Muscle of arm (tissue), 12 donors: ENCODE results near the gene RBM28. TPM values are rescaled to one million over a fixed set of nuclear protein-coding genes. Genes with fewer than 3 reads are reported as not detected.
"Not testable (repeated sequence)": the region's sequence is repeated elsewhere in the genome, so short reads cannot be mapped to it uniquely, and the experiment has no call there.

Experiments used
- DNase-seq: peaks from one replicate; pipeline ENCODE4 v3.0.0-alpha.2; 2013
- polyA plus RNA-seq, 12 donors: library from polyadenylated mRNA; unstranded; fragments of 120-200 nt; gene quantifications; one replicate each; pipeline ENCODE4 v1.2.1, GENCODE V29; 2013; ENCODE audit not compliant: insufficient read length in 12 of 12

Gene RBM28
- polyA plus RNA-seq, 12 donors: 30.5 to 58.7 (median 40.3) TPM; not detected in 1

GRCh38 chr7:128299109-128299607, 44.5 kb downstream of the RBM28 start:
- DNase-seq: peak; percentile 18

DNA sequence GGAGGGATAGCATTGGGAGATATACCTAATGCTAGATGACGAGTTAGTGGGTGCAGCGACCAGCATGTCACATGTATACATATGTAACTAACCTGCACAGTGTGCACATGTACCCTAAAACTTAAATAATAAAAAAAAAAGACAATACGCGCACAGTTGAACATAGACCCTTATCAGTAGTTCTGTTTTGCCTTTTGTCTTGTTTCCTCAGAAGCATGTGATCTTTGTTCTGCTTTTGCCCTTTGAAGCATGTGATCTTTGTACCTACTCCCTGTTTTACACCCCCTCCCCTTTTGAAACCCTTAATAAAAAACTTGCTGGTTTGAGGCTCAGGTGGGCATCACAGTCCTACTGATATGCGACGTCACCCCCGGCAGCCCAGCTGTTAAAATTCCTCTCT, 45.7 kb downstream of the RBM28 start:
- DNase-seq: not testable (repeated sequence)

- no peak for DNase-seq
Observed at GRCh38 chr7:128287556-128287955, 56.2 kb downstream of the RBM28 start.

DNA sequence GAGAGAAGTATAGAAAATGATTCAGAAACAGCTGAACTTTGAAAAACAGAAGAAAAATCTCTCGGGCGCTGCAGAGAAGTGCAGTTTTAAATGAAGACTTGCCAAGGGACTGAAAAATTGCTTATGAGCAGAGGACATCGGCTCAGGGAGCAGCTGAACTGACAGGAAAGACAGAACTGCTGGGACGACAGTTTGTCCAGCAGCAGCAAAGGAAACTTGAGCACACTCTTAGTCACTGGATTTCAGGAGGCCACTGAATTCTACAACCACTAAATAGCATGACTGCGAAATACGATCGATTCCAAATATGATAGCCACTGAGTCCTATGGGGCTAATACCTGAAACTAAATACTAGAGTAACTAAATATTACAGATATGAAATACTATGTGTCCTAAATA, 59.6 kb downstream of the RBM28 start:
- DNase-seq: no peak

GRCh38 chr7:128281605-128282380, 61.9 kb downstream of the RBM28 start:
- no peak for DNase-seq

GRCh38 chr7:128280451-128280850, 63.3 kb downstream of the RBM28 start:
- not testable (repeated sequence) for DNase-seq

DNA sequence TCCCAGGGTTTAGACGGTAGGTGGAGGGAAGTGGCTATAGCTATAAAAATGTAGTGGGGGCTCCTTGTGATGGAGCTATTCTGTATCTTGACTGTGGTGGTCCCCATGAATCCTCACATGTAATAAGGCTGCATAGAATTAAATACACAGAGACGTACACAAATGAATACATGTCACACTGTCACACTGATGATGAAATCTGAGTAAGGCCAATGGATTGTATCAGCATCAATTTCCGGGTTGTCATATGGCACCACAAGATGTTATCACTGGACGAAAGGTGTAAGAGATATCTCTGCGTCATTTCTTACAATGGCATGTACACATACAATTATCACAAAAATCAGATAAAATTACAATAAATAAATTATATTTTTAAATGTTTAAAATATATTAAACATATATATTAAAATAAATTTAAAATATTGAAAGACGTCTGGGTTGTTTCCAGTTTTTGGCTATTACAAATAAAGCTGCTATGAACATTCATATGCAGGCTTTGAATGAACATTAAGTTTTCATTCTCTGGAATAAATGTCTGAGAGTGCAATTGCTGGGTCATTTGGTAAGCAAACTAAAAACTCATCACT, 64.5 kb downstream of the RBM28 start:
- DNase-seq: no peak

DNA sequence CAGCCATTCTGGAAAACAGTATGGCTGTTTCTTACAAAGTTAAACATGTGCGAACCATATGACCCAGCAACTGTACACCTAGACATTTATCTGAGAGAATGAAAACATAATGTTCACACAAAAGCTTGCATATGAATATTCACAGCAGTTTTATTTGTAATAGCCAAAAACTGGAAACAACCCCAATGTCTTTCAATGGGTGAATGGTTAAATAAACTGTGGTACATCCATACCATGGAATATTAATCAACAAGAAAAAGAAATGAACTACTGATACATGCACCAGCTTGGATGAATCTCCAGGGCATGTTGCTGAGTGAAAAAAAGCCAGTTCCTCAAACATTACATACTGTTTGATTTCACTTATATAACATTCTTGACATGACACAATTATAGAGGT, 65.3 kb downstream of the RBM28 start:
- no peak for DNase-seq

DNA sequence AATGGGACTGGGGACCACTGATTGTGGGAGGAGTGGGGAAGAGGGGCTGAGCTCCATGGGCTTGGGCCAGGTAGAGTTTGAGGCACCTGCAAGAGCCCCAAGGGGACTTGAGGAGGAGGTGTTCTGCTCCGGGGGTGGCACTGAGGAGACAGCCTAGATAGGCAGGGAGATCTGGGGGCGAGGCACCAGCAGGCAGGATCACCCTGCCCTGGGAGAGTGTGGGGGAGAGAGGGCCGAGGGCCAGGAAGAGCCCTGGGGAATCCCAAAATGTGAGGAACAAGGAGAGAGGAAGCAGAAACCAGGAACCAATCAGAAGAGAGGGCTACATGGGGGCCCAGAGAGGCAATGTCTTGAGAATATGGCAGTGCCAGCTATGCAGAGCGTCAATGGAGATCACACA, 68.0 kb downstream of the RBM28 start:
- DNase-seq: no peak

DNA sequence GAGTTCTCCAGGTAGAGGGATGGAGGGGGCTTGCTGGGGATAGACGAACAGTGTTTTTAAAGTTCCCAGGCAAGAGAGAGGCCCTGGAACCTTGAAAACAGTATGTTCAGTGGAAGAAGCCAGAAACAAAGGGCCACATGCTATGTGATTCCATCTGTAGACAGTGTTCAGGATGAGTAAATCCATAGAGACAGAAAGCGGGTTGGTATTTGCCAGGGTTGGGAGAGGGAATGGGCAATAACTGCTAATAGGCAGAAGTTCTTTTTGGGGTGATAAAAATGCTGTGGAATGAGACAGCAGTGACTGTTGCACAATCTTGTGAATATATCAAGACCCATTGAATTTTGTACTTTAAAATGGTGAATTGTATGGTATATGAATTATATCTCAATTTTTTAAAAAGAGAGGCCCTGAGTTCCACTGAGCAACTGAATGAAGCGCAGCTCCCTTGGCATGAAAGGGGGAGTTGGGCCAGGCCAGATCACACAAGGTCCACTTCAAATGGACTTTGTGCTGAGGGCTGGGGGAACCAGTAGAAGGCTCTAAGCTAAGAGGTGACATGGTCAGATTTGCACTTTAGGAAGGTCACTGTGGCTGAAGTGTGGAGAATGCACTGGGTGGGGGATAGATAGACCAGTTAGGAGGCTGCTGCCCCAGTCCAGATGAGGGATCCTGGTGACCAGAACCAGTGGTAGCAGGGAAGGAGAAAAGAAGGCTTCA, 68.7 kb downstream of the RBM28 start:
- DNase-seq: no peak

- DNase-seq: no peak
Observed at GRCh38 chr7:128274246-128274883, 69.3 kb downstream of the RBM28 start.

GRCh38 chr7:128271942-128272481, 71.7 kb downstream of the RBM28 start:
- no peak for DNase-seq

DNA sequence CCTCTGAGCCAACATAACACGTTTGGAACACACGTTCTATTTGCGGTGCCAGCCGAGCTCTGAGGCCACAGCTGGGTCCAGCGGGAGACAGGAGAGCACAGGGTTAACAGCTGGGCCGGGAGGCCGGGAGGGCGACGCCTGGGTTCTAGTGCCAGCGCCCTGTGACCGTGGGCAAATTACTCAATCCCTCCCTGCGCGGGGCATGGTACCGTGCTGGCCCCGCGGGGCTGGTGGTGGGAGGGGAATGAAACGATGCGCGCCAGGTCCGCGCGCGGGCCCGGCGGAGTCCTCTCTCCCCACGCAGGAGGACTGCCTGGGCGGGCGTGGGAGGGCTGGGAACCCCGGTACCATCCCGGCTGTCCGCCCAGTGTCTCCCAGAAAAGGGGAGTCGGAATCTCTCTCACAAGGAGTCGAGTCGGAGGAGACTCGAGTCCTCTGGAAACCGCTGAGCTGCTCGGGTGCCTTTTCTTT, 72.2 kb downstream of the RBM28 start:
- no peak for DNase-seq

GRCh38 chr7:128270826-128271272, 72.9 kb downstream of the RBM28 start:
- DNase-seq: no peak

DNA sequence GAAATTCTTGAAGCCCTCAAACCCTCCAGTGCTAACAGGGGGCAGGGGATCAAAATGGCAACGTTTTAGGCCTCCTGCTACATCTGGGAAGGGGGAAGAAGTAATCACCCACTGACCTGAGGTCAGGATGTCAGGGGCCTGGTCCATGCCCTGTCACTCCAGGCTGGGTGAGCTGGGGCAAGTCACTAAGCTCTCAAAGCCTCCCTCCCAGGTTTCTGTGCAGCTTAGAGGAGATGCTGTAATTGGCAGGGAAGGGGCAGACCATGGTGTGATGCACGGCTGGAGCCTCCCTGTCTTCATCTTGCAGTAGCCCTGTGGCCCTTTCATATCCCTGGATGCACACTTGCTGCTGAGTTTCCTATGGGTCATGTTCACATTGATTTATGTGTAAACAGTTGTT, 75.5 kb downstream of the RBM28 start:
- no peak for DNase-seq

DNA sequence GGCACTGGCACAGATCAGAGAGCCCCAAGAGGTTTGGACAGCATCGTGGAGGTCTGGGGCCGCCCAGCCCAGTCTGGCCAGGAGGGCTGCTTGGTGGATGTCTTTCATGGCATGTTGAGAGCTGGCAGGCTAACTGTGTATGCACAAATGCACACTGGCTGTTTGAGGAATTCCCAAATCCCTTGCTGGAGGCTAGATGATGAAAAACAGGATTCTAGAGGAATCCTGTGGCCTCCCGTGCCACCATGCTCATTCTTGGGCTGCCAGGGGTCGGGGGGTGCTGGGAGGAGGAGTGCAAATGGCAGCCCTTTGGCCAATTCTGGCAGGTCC, 76.1 kb downstream of the RBM28 start:
- DNase-seq: no peak

- peak; percentile 63 for DNase-seq
Observed at GRCh38 chr7:128266883-128267594, 76.7 kb downstream of the RBM28 start.

DNA sequence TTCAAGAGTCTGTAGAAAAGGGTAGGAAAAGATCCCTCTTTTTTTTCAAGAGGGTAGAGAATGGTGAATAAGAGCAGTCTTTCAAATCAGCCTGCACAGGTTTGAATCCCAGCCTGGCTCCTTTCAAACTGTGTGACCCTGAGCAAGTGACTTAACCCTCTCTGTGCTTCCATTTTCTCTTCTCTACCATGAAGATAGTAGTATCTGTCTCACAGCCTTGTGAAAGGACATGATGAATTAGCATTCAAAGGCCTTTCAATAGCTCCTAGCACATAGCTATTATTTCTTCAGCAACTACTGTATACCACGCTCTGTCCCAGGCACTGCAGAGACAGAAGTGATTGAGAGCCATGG, 77.2 kb downstream of the RBM28 start:
- DNase-seq: no peak

DNA sequence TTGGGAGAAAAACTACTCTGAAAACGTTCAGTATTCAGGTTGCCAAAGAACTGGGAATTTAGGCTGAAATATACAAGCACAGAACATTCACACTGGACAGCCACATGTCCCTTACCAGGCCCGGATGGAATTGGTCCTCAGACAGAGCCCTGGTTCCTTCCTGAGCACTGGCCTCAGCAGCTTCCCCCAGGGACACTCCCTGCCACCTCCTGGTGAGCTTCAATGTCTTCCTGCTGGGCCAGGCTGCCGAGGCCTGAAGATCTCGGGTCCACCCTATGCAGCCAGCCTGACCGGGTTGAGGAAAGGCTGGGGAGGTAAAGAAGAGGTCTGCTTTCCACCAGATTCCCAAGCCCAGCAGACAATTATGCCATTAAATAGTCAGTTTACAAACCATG, 77.8 kb downstream of the RBM28 start:
- no peak for DNase-seq

- no peak for DNase-seq
Observed at GRCh38 chr7:128265156-128265905, 78.4 kb downstream of the RBM28 start.

GRCh38 chr7:128264477-128264876, 79.2 kb downstream of the RBM28 start:
- no peak for DNase-seq
